Activated CD8-positive, alpha-beta T cell treated with anti-CD3 and anti-CD28 coated beads, Interleukin-2, amount 10 ng/mL, durations not matched to agents 7 days and 5 days (primary cell): ENCODE data around the gene B3GNT5. TPM values are rescaled to one million over a fixed set of nuclear protein-coding genes. Genes with fewer than 3 reads are reported as not detected.

Source experiments
- ATAC-seq: fragments of 150-1000 bp; cut with Tn5 transposase; one replicate; pipeline ENCODE4 v1.10.0; 2021; ENCODE audit warnings: moderate library complexity
- CTCF ChIA-PET: fragments of 350-600 bp; sonication (Branson Sonifier 250); formaldehyde crosslinking; loops from one replicate; lab custom pipeline; 2021; ENCODE audit warnings: antibody characterized with exemption; lab: Charles Lee
- POLR2A ChIA-PET: fragments of 350-600 bp; sonication (Branson Sonifier 250); formaldehyde crosslinking; loops from one replicate; lab custom pipeline; 2021; ENCODE audit warnings: antibody characterized with exemption; lab: Charles Lee
- DNase-seq: peaks from one replicate; pipeline ENCODE4 v3.0.0-alpha.2; 2020
- H3K27ac Mint-ChIP-seq: one replicate; pipeline ENCODE4 v1.8.0; 2021; ENCODE audit warnings: mild to moderate bottlenecking, mixed read lengths
- H3K27me3 Mint-ChIP-seq: one replicate; pipeline ENCODE4 v1.8.0; 2021; ENCODE audit warnings: low read depth, mixed read lengths
- H3K36me3 Mint-ChIP-seq: one replicate; pipeline ENCODE4 v1.8.0; 2021; ENCODE audit warnings: low read depth, mixed read lengths
- H3K4me1 Mint-ChIP-seq: one replicate; pipeline ENCODE4 v1.8.0; 2021; ENCODE audit warnings: low read depth, mixed read lengths
- H3K4me3 Mint-ChIP-seq: one replicate; pipeline ENCODE4 v1.8.0; 2021; ENCODE audit warnings: mild to moderate bottlenecking, mixed read lengths
- H3K9me3 Mint-ChIP-seq: one replicate; pipeline ENCODE4 v1.8.0; 2022; ENCODE audit warnings: mixed read lengths; ENCODE audit not compliant: insufficient read depth
- total RNA-seq, 2 experiments: library from RNA; stranded (reverse); gene quantifications; one replicate each; pipeline ENCODE4 v1.2.3, GENCODE V29; 2021

Gene B3GNT5
- total RNA-seq, 2 experiments from 2014 or later = 0.86 to 1.4 TPM

DNA sequence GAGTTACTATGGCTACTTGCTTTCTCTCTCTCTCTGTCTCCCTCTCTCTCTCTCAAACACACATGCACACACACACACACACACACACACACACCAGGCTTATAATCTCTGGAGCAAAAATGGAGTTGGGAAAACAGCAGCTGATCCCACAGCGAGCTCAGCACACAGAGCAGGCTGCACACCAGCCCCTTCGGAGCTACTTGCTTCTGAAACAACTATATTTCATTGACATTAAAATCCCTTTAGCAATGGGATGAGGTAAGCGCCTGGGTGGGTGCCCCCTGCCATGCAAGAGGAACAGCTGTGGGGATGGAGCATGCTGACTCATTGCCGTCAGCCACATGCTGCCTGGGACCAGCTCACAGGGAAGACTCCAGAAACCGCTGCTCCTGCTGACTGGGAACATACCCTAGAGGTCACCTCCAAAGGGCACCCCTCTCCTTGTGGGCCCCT is 45.7 kb downstream of the B3GNT5 start:
- H3K36me3 Mint-ChIP-seq = peaks cover 16% of the 10 kb centered on the region
- H3K27me3 Mint-ChIP-seq = no peaks in the 10 kb centered on the region
- no peak overlapping the region for H3K4me3 Mint-ChIP-seq
- ChIA-PET POLR2A (interaction anchor here (1.7 kb wide), 1 partner anchor 13 kb away, joined by 3 read pairs; no protein-coding TSS in a partner anchor), CTCF (interaction anchor here (1.4 kb wide), 1 partner anchor 13 kb away, joined by 5 read pairs; no protein-coding TSS in a partner anchor)
- peaks cover 36% of the 10 kb centered on the region for H3K4me1 Mint-ChIP-seq
- no peak overlapping the region for H3K27ac Mint-ChIP-seq
- no peak for ATAC-seq
- no peak for DNase-seq
- no peaks in the 10 kb centered on the region for H3K9me3 Mint-ChIP-seq

DNA sequence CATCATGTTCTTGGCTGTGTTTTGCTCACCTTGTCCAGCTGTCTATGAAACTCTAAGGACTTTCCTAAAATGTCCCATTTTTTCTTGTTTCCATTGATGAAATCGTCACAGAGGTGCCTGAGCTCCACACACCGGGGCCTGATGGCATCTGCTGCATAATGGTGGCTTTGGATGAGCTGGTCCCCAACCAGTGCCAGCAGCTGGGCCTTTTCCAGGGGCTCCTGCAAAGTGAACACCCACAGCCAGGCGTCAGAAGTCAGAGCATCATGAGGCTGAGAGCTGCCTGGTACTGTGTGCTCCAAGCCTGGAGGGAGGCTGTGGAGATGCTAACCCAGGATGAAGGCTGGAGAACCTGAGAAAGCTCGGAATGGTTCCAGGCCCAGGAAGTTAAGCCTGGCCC is 46.9 kb downstream of the B3GNT5 start:
- ATAC-seq (no peak), DNase-seq (no peak)
- no peaks in the 10 kb centered on the region for H3K9me3 Mint-ChIP-seq
- H3K36me3 Mint-ChIP-seq = peaks cover 15% of the 10 kb centered on the region
- no peaks in the 10 kb centered on the region for H3K27me3 Mint-ChIP-seq
- peaks cover 39% of the 10 kb centered on the region for H3K4me1 Mint-ChIP-seq
- POLR2A ChIA-PET = no interaction called here
- H3K27ac Mint-ChIP-seq = no peak overlapping the region
- CTCF ChIA-PET = interaction anchor here (1.2 to 1.4 kb wide), 2 partner anchors 14 to 83 kb away, joined by 4 to 5 read pairs; no protein-coding TSS in a partner anchor
- H3K4me3 Mint-ChIP-seq = no peak overlapping the region

DNA sequence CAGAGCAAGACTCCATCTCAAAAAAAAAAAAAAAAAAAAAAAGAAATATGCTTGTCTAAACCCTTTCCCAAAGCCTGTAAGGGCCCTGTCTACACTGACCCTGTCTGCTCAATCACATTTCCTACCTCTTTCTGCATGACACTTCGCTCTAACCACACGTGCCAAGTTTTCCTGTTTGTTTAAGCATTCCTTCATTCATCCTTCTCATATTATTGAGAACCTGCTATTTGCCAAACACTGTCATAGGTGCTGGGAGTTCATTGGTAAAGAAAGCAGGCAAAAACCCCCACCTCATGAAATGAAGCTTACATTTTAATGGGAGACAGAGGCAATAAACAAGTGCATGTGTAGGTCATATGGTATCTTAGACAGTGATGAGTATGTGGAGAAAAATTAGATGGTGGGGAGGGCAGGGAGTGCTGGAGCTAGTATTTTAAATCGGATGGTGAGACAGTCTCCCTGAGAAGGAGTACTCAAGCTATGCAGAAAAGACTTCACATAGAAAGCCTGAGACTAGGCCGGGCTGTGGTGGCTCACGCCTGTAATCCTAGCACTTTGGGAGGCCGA is 48.0 kb downstream of the B3GNT5 start:
- ATAC-seq = no peak
- no peak for DNase-seq
- H3K4me1 Mint-ChIP-seq = peaks cover 35% of the 10 kb centered on the region
- POLR2A ChIA-PET = no interaction called here
- H3K4me3 Mint-ChIP-seq = no peak overlapping the region
- no peak overlapping the region for H3K27ac Mint-ChIP-seq
- peaks cover 11% of the 10 kb centered on the region for H3K36me3 Mint-ChIP-seq
- no peaks in the 10 kb centered on the region for H3K9me3 Mint-ChIP-seq
- H3K27me3 Mint-ChIP-seq = no peaks in the 10 kb centered on the region
- CTCF ChIA-PET = interaction anchor here (0.8 to 1.6 kb wide), 4 partner anchors 14 to 117 kb away, joined by 3 to 6 read pairs (median 6); no protein-coding TSS in a partner anchor

DNA sequence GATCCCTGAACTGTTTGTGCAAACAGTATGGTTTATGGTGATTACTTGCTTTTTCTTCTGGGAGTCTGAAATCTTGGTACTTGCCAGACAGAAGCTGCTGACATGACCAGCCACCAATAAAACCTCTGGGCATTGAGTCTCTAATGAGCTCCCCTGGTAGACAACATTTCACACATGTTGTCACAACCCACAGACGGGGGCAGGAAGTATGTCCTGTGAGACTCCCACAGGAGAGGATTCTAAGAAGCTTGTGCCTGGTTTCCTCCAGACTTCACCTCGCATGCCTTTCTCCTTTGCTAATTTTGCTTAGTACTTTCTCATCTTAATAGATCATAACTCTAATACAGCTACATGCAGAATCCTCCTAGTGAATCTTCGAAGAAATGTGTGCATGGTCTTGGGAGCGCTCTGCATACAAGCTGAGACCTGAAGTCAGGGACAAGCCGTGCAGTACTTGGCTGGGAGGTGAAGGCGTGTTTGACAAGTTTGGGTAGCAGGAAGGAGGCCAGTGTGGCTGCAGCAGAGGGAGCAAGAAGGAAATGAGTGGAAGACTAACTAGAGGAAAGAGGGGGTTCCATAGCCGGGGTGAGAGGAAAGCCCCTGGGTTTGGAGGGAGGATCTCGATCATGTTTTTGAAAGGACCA is 49.0 kb downstream of the B3GNT5 start:
- peak; percentile 47 for DNase-seq
- ChIA-PET CTCF (interaction anchor here (0.8 to 1.6 kb wide), 4 partner anchors 15 to 118 kb away, joined by 3 to 6 read pairs (median 6); no protein-coding TSS in a partner anchor), POLR2A (interaction anchor here (1.3 kb wide), 1 partner anchor 16 kb away, joined by 7 read pairs; no protein-coding TSS in a partner anchor)
- H3K4me3 Mint-ChIP-seq = peak overlapping the region; percentile 2
- no peaks in the 10 kb centered on the region for H3K9me3 Mint-ChIP-seq
- H3K27ac Mint-ChIP-seq = peak overlapping the region; percentile 51
- peaks cover 41% of the 10 kb centered on the region for H3K4me1 Mint-ChIP-seq
- no peaks in the 10 kb centered on the region for H3K27me3 Mint-ChIP-seq
- H3K36me3 Mint-ChIP-seq = peaks cover 6% of the 10 kb centered on the region
- ATAC-seq = peak; percentile 42

DNA sequence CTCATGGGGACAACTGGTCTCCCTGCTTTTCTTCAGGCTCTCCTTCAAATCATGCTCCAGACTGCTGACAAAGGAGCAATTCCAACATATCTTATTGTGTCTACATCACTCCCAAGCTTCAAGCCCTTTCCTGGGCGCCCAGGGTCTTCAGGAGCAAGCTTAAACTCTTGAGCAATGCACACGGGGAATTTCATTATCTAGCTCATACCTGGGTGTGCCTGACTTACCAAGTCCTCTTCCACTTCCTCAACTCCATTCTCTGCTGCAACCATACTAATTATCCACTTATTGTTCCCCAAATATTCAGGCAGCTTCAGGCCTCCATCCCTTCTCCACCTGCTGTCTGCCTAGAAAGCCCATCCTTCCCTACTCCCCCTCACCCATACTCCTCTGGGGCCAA is 50.6 kb downstream of the B3GNT5 start:
- Mint-ChIP-seq H3K4me3 (no peak overlapping the region), H3K27me3 (no peaks in the 10 kb centered on the region), H3K36me3 (peaks cover 8% of the 10 kb centered on the region), H3K27ac (no peak overlapping the region), H3K4me1 (peaks cover 52% of the 10 kb centered on the region), H3K9me3 (no peaks in the 10 kb centered on the region)
- ATAC-seq = no peak
- CTCF ChIA-PET = interaction anchor here (1.0 kb wide), 2 partner anchors 18 to 79 kb away, joined by 3 to 6 read pairs; no protein-coding TSS in a partner anchor
- POLR2A ChIA-PET = no interaction called here
- no peak for DNase-seq

DNA sequence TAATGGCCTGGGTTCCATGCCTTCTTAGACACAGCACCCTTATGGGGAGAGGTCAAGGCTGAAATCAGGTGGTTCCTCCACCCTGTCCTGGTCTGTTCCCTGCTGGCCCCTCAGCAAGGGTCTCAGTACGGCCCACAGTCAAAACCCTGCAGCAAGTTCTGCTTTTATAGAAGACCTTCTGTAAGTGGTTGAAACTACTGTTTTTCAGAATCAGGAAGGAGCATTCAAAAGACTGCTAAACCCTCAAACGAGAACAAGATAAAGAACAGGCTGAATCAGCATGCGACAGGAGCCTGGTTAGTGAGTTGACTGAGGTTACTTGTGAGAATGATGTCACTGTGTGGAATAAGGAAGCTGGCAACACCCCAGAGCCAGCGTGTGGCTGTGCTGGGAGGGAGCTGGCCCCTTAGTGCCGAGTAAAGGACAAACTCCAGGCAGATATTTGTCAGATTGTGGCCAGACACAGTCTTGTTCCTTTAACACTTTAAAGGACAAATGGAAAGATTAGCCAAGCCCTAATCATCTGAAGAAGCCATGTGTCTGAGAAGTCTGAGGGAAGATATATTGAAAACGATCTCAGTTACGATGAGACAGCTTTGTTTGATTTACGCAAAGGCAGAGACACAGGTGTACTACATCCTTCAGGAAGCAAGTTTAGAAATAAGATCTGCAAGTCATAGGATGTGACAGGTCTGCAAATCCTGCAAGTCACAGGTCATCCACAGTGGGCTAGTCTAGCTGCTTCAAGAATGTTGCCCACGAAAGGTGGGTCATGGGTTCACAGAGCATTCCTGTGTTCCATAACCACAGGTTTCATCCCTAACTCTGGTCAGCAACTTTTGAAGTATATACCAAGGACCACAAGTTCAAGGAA is 54.0 kb downstream of the B3GNT5 start:
- POLR2A ChIA-PET = no interaction called here
- Mint-ChIP-seq H3K27me3 (no peaks in the 10 kb centered on the region), H3K36me3 (peaks cover 11% of the 10 kb centered on the region)

DNA sequence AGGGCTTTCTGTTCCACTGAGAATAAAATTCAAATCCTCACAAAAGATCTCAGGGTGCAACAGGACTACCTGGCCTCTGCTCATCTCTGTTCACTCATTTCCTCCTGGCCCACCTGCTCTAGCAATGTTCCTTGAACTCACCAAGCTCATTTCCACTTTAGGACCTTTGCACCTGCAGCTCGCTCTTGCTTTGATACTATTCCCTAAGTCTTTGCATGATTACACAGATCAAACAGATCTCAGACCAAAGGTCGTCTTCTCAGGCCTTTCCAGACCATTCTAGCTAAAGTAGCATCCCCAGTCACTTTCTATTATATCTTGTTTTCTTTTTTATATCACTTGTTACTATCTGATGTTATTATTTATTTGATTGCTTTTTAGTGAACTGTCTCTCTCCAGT is 54.7 kb downstream of the B3GNT5 start:
- H3K9me3 Mint-ChIP-seq = no peaks in the 10 kb centered on the region
- ATAC-seq = no peak
- peaks cover 11% of the 10 kb centered on the region for H3K36me3 Mint-ChIP-seq
- POLR2A ChIA-PET = interaction anchor here (0.6 kb wide), 1 partner anchor 327 kb away, joined by 3 read pairs; no protein-coding TSS in a partner anchor
- H3K27ac Mint-ChIP-seq = no peak overlapping the region
- no peak for DNase-seq
- CTCF ChIA-PET = interaction anchor here (1.3 to 1.8 kb wide), 2 partner anchors 123 to 185 kb away, joined by 4 to 5 read pairs; no protein-coding TSS in a partner anchor
- H3K4me3 Mint-ChIP-seq = no peak overlapping the region
- peaks cover 34% of the 10 kb centered on the region for H3K4me1 Mint-ChIP-seq
- H3K27me3 Mint-ChIP-seq = no peaks in the 10 kb centered on the region

More for the DNA sequence above, 54.0 kb downstream of the B3GNT5 start:
- no peak overlapping the region for H3K4me3 Mint-ChIP-seq
- peak overlapping the region; percentile 26 for H3K27ac Mint-ChIP-seq
- peak; percentile 51 for DNase-seq
- CTCF ChIA-PET = interaction anchor here (1.3 to 1.8 kb wide), 3 partner anchors 8 to 184 kb away, joined by 3 to 5 read pairs (median 4); no protein-coding TSS in a partner anchor
- H3K4me1 Mint-ChIP-seq = peaks cover 40% of the 10 kb centered on the region
- ATAC-seq = peak; percentile 87
- H3K9me3 Mint-ChIP-seq = no peaks in the 10 kb centered on the region

DNA sequence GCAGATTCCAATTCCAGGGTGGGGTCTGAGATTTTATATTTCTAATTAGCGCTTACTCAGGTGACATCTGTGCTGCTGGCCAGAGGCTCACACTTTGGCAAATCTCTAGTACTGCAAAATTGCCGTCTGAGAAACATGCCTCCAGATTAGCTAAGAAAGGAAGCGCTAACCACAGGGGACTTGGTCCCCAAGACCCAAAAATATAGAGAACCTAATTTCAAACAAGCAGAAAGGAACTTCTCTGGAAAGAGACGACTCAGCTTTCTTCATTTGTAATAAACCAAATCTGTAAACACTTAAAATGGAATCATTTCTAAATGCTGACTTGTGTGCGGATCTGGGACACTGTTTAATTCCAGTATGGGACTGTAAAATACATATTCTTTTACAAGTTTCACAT is 55.7 kb downstream of the B3GNT5 start:
- Mint-ChIP-seq H3K27me3 (no peaks in the 10 kb centered on the region), H3K9me3 (no peaks in the 10 kb centered on the region), H3K4me3 (no peak overlapping the region), H3K27ac (no peak overlapping the region), H3K4me1 (peaks cover 27% of the 10 kb centered on the region), H3K36me3 (peaks cover 11% of the 10 kb centered on the region)
- CTCF ChIA-PET = no interaction called here
- no peak for DNase-seq
- ATAC-seq = no peak
- POLR2A ChIA-PET = no interaction called here

DNA sequence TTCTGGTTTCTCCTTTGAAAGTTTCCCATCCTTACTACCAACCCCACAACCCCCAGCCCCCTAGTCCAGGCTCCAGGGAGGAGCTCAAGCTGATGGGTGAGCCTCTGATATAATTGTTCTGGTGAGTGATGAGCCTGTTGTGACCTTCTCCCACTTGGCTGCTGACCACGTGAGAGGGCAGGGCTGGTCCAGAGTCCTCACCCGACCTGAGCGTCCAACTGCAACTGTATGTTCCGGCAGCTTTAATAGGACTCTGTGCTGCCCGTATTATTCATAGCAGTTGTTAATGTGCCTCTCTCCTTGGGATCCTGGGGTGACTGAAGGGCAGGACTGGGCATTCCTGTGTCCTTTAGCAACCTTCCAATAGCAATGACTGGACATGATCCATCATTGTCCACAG is 56.2 kb downstream of the B3GNT5 start:
- no peaks in the 10 kb centered on the region for H3K27me3 Mint-ChIP-seq
- no peaks in the 10 kb centered on the region for H3K9me3 Mint-ChIP-seq
- peaks cover 23% of the 10 kb centered on the region for H3K4me1 Mint-ChIP-seq
- no peak overlapping the region for H3K4me3 Mint-ChIP-seq
- POLR2A ChIA-PET = no interaction called here
- no peak for DNase-seq
- H3K36me3 Mint-ChIP-seq = peaks cover 11% of the 10 kb centered on the region
- ATAC-seq = no peak
- CTCF ChIA-PET = no interaction called here
- H3K27ac Mint-ChIP-seq = no peak overlapping the region

DNA sequence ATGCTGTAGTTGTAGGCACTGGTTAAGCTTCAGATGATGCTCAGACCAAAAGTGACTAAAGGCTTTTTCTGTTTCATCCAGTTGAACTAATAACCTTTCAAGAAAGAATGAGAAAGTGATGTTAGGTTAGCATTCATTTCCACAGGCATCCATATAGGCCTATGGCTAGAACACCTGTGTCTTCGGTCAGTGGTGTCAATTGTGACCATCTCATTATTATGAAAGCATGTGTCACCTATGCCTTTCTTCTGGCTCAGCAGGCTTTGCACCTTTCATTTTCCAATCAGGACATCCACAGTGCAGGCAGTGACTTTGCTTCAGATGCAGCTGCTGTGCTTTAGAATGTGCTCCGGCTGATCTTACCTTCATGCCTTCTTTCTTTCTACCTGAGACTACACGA is 57.9 kb downstream of the B3GNT5 start:
- H3K27me3 Mint-ChIP-seq = no peaks in the 10 kb centered on the region
- ChIA-PET CTCF (no interaction called here), POLR2A (no interaction called here)
- no peak overlapping the region for H3K27ac Mint-ChIP-seq
- no peaks in the 10 kb centered on the region for H3K9me3 Mint-ChIP-seq
- H3K36me3 Mint-ChIP-seq = peaks cover 11% of the 10 kb centered on the region
- ATAC-seq (no peak), DNase-seq (no peak)
- H3K4me3 Mint-ChIP-seq = no peak overlapping the region
- H3K4me1 Mint-ChIP-seq = peaks cover 21% of the 10 kb centered on the region

DNA sequence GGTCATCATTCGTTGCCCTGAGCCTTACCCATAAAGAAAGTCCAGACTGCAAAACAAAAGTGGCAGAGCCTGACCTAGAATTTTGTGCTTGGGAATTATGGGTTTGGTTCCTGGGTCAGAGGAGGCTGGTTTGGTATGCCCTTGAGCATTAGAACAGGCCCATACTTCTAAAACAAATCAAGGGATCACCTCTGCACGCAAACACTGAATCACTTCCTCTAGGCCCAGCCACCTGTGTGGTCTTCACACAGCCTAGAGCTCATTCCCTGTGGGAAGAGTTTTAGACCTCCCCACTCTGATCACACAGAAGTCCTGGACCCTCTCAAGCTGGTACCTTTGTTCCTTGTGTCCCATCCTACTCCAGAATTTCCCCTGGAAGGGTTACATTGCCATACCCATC is 59.4 kb downstream of the B3GNT5 start:
- CTCF ChIA-PET = no interaction called here
- peaks cover 11% of the 10 kb centered on the region for H3K36me3 Mint-ChIP-seq
- ATAC-seq (no peak), DNase-seq (no peak)
- H3K4me3 Mint-ChIP-seq = no peak overlapping the region
- POLR2A ChIA-PET = no interaction called here
- H3K27me3 Mint-ChIP-seq = no peaks in the 10 kb centered on the region
- peaks cover 6% of the 10 kb centered on the region for H3K4me1 Mint-ChIP-seq
- no peaks in the 10 kb centered on the region for H3K9me3 Mint-ChIP-seq
- H3K27ac Mint-ChIP-seq = no peak overlapping the region
